Thyroid gland (tissue), 4 donors: ENCODE measurements around the gene AATF. TPM values are rescaled to one million over a fixed set of nuclear protein-coding genes. Genes with fewer than 3 reads are reported as not detected.

Experiments used
- DNase-seq, 2 donors: peaks; one replicate each; pipeline ENCODE4 v3.0.0-alpha.2; 2019
- H3K27ac ChIP-seq, 3 donors: fragments of 200-600 bp; sonication (generic); 1 replicate in 2 of 3; 2 replicates in 1 of 3; pipeline ENCODE4 v1.5.1; 2016 to 2019; ENCODE audit warnings: mild to moderate bottlenecking in 1 of 3, moderate library complexity in 1 of 3
- H3K27me3 ChIP-seq: fragments of 200-600 bp; sonication (generic); one replicate; pipeline ENCODE4 v1.5.1; 2019
- H3K36me3 ChIP-seq, 2 donors: fragments of 200-600 bp; sonication (generic); one replicate each; pipeline ENCODE4 v1.5.1; 2016 to 2019
- H3K4me1 ChIP-seq, 2 donors: fragments of 200-600 bp; sonication (generic); one replicate each; pipeline ENCODE4 v1.5.1; 2017 to 2019
- H3K4me3 ChIP-seq, 3 donors: fragments of 200-600 bp; sonication (generic); replicated peaks in 1 of 3; 1 replicate in 2 of 3; 2 replicates in 1 of 3; pipeline ENCODE4 v1.5.1; 2016; ENCODE audit warnings: mild to moderate bottlenecking in 1 of 3
- H3K9me3 ChIP-seq: fragments of 200-600 bp; sonication (generic); one replicate; pipeline ENCODE4 v1.5.1; 2017
- CTCF ChIP-seq, 6 experiments: fragments of 200-600 bp in 3 of 6; fragments of 450-650 bp in 3 of 6; sonication (generic) in 3 of 6; IDR thresholded peaks; one replicate each; pipeline ENCODE4 v1.5.1; 2016 to 2019; ENCODE audit warnings: antibody characterized with exemption in 6 of 6, mild to moderate bottlenecking in 2 of 6, inconsistent platforms in 1 of 6, moderate library complexity in 1 of 6
- POLR2A ChIP-seq, 2 donors: fragments of 450-650 bp; IDR thresholded peaks; one replicate each; pipeline ENCODE4 v1.6.1; 2017; ENCODE audit warnings: antibody characterized with exemption in 2 of 2, mild to moderate bottlenecking in 2 of 2, moderate library complexity in 1 of 2
- WGBS, 2 donors: methylation state at CpG; one replicate each; pipeline ENCODE4 v1.1.5; 2017; 5-methylcytosine and 5-hydroxymethylcytosine counted together
- intact Hi-C: fragments of 100-400 bp; cut with DNase I; formaldehyde crosslinking; loops from one replicate; pipeline ENCODE4 v1.15.1; 2023
- total RNA-seq, 4 donors: library from RNA; depleted of rRNA; stranded (reverse); fragments of >200 nt; gene quantifications; one replicate each; pipeline ENCODE4 v1.2.3, GENCODE V29; 2016

The AATF gene
- total RNA-seq, 4 donors from 2014 or later, result 28.5 to 38.9 (median 32.4) TPM

- intact Hi-C loops, result no loop called here
- TF ChIP-seq CTCF (IDR thresholded peaks at IDR 0.05) (no peak), POLR2A (IDR thresholded peaks at IDR 0.05) (no peak)
- no peak overlapping the region for H3K4me3 ChIP-seq
- H3K9me3 ChIP-seq, result no peaks in the 10 kb centered on the region
- peaks cover 34 to 72% of the 10 kb centered on the region in 2 donors for H3K4me1 ChIP-seq
- H3K27ac ChIP-seq, result no peak overlapping the region
- H3K27me3 ChIP-seq, result peaks cover 80% of the 10 kb centered on the region
- DNase-seq, result no peak
- no peaks in the 10 kb centered on the region for H3K36me3 ChIP-seq
- WGBS, 2 donors, result 6 to 10% methylated on average over 21 to 23 of the region's 23 CpGs
These were observed 15.1 kb upstream of the AATF start for GRCh38 chr17:36933512-36934143.

GRCh38 chr17:36934144-36934691 is 14.5 kb upstream of the AATF start:
- Histone ChIP-seq H3K36me3 (no peaks in the 10 kb centered on the region), H3K4me3 (no peak overlapping the region), H3K27me3 (peaks cover 86% of the 10 kb centered on the region), H3K4me1 (peaks cover 36 to 77% of the 10 kb centered on the region in 2 donors), H3K9me3 (no peaks in the 10 kb centered on the region), H3K27ac (no peak overlapping the region)
- TF ChIP-seq POLR2A (IDR thresholded peaks at IDR 0.05) (no peak), CTCF (IDR thresholded peaks at IDR 0.05) (no peak)
- intact Hi-C loops, result no loop called here
- DNase-seq, result no peak
- WGBS, 2 donors, result 3 to 5% methylated on average over 4 to 22 of the region's 26 CpGs

DNA sequence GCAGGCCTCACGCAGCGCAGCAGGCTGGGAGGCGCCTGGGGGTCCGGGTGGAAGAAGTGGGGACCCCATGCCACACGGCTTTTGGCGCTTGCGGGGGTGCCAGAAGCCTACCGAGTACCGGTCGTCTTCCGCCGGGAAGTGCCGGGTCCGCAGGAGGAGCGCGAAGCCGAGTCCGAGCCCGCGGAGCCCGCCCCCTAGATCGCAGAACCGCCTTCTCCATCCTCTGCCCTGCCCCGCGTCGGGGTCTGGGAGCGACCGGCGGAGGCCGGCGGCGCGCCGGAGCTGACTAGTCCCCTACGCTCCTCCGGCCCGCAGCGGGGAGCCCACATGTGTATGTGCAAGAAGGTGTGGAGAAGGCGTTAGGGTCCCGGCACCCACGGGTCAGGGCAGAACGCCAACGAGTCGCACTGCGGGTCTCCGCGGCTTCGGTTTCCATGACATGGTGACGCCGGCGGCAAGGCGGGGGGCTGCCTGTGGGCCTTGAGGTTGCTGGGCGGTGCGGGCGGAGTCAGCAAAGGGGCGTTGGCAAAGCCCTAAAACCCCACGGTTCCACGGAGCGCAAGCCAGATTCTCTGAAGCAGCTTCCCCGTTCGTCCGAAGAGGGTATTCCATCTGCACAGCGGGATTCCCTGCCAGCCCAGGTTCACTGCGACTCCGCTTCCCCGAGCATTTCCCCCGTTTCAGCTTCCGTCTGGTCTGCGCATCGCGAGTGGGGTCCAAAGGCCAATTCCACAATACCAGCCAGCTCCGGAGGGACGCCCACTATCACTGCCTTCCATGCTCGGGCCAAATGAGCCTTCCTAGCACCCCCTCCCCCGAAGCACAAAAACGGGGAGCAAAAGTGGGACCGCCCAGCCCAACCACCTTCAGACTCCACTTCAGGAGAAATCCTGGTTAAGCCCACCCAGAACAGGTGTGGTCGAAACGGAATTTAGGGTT is 13.8 kb upstream of the AATF start:
- no peak for DNase-seq
- Histone ChIP-seq H3K36me3 (no peaks in the 10 kb centered on the region), H3K27ac (no peak overlapping the region), H3K9me3 (no peaks in the 10 kb centered on the region), H3K4me1 (peaks cover 36 to 77% of the 10 kb centered on the region in 2 donors), H3K4me3 (no peak overlapping the region), H3K27me3 (peaks cover 92% of the 10 kb centered on the region)
- 3 to 5% methylated on average over 26 to 53 of the region's 79 CpGs for WGBS, 2 donors
- intact Hi-C loops, result no loop called here
- no peak for TF ChIP-seq CTCF (IDR thresholded peaks at IDR 0.05)

DNA sequence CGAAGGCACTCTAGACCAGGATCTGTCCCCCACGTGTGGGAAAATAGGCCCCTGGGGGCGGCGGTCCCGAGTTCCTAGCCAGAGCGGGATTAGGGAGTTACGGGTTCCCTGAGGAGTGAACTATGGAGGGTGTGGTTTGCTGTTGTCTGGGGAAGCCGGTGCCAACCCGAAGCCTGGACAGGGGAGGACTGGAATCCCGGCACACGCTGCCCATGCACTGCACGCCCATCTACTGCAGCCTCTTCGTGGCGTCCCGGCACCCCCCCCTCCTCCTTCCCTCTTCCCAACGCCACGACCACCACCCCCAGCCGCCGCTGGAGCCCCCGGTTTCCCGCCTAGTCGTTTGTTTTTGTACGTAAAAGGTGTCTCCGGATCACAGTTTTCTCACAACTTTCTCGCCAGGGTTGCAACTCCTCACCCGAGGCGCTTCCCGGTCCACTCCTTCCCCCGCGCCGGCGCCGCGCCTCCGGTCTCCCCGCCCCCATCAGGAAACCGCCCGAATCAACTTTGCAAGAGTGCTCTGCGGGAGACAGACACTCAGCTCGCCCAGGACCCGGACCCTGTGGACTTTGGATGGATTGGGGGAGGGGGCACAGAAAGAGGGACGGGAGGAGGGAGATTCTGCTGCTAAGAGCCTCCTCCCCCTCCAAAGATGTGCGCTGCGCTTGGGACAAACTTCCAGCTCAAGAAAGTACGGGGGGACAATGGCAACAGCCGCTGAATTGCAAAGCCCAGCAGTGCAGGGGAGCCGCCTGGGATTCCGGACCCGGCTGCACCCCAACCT is 12.9 kb upstream of the AATF start:
- WGBS, 2 donors, result 2 to 4% methylated on average over 30 to 49 of the region's 49 CpGs
- Histone ChIP-seq H3K4me3 (peak overlapping the region in 1 of 3 donors; percentile 6), H3K9me3 (no peaks in the 10 kb centered on the region), H3K27me3 (peaks cover 92% of the 10 kb centered on the region), H3K4me1 (peaks cover 36 to 77% of the 10 kb centered on the region in 2 donors), H3K36me3 (no peaks in the 10 kb centered on the region), H3K27ac (no peak overlapping the region)
- TF ChIP-seq POLR2A (IDR thresholded peaks at IDR 0.05), result no peak
- TF ChIP-seq CTCF (IDR thresholded peaks at IDR 0.05), result no peak
- intact Hi-C loops, result no loop called here
- no peak for DNase-seq
